Measurements from ENCODE around the gene VAPA.

VAPA gene

GRCh38 chr18:9914584-9915290, 921 bp downstream of the VAPA start:
- TF ChIP-seq USF1 (IDR thresholded peaks at IDR 0.05) = 0 out of 2 replicates have a peak, but pooled peaks have one; percentile 2
- peak; percentile 39; the same call in 1 of the 2 replicates for TF ChIP-seq TAF1 (IDR thresholded peaks at IDR 0.05; ENCODE audit: low read depth)
- no peak for TF ChIP-seq YY1 (IDR thresholded peaks at IDR 0.05; ENCODE audit: low read depth)
- peak; percentile 83 for TF ChIP-seq NFIC (IDR thresholded peaks at IDR 0.05)
- peak; percentile 82 for TF ChIP-seq EGR1 (IDR thresholded peaks at IDR 0.05)

GRCh38 chr18:9915291-9916076, 1.7 kb downstream of the VAPA start:
- TF ChIP-seq CEBPB (IDR thresholded peaks at IDR 0.05) (no peak), NFIC (IDR thresholded peaks at IDR 0.05) (no peak), ZBTB7A (IDR thresholded peaks at IDR 0.05; ENCODE audit: low read depth) (no peak), EGR1 (IDR thresholded peaks at IDR 0.05) (no peak), REST (IDR thresholded peaks at IDR 0.05; ENCODE audit: low read depth) (no peak), EP300 (IDR thresholded peaks at IDR 0.05; ENCODE audit: borderline replicate concordance) (no peak), CREB1 (IDR thresholded peaks at IDR 0.05; ENCODE audit: low read depth) (no peak), TCF12 (IDR thresholded peaks at IDR 0.05; ENCODE audit: low read depth) (no peak), TEAD4 (IDR thresholded peaks at IDR 0.05) (no peak), MAX (IDR thresholded peaks at IDR 0.05) (no peak)

GRCh38 chr18:9916077-9916639, 2.3 kb downstream of the VAPA start:
- TF ChIP-seq MAX (IDR thresholded peaks at IDR 0.05) = no peak
- no peak for TF ChIP-seq TEAD4 (IDR thresholded peaks at IDR 0.05)
- no peak for TF ChIP-seq EP300 (IDR thresholded peaks at IDR 0.05; ENCODE audit: borderline replicate concordance)
- no peak for TF ChIP-seq TCF12 (IDR thresholded peaks at IDR 0.05; ENCODE audit: low read depth)

GRCh38 chr18:9916808-9917207, 3.0 kb downstream of the VAPA start:
- no peak for TF ChIP-seq TCF12 (IDR thresholded peaks at IDR 0.05; ENCODE audit: low read depth)
- no peak for TF ChIP-seq EGR1 (IDR thresholded peaks at IDR 0.05)
- no peak for TF ChIP-seq EP300 (IDR thresholded peaks at IDR 0.05; ENCODE audit: borderline replicate concordance)
- no peak for TF ChIP-seq NFIC (IDR thresholded peaks at IDR 0.05)
- no peak for TF ChIP-seq RAD21 (IDR thresholded peaks at IDR 0.05; ENCODE audit: low read depth)
- TF ChIP-seq ZBTB7A (IDR thresholded peaks at IDR 0.05; ENCODE audit: low read depth) = no peak
- no peak for TF ChIP-seq CREB1 (IDR thresholded peaks at IDR 0.05; ENCODE audit: low read depth)
- TF ChIP-seq TEAD4 (IDR thresholded peaks at IDR 0.05) = no peak
- TF ChIP-seq YY1 (IDR thresholded peaks at IDR 0.05; ENCODE audit: low read depth) = no peak
- no peak for TF ChIP-seq USF1 (IDR thresholded peaks at IDR 0.05)
- TF ChIP-seq MAX (IDR thresholded peaks at IDR 0.05) = no peak
- TF ChIP-seq FOXM1 (IDR thresholded peaks at IDR 0.05; ENCODE audit: borderline replicate concordance, low read depth) = no peak
- no peak for TF ChIP-seq REST (IDR thresholded peaks at IDR 0.05; ENCODE audit: low read depth)
- no peak for TF ChIP-seq CEBPB (IDR thresholded peaks at IDR 0.05)
- no peak for TF ChIP-seq TAF1 (IDR thresholded peaks at IDR 0.05; ENCODE audit: low read depth)

GRCh38 chr18:9918016-9918680, 4.3 kb downstream of the VAPA start:
- TF ChIP-seq YY1 (IDR thresholded peaks at IDR 0.05; ENCODE audit: low read depth) (no peak), CREB1 (IDR thresholded peaks at IDR 0.05; ENCODE audit: low read depth) (no peak), TEAD4 (IDR thresholded peaks at IDR 0.05) (no peak), TCF12 (IDR thresholded peaks at IDR 0.05; ENCODE audit: low read depth) (no peak), FOXM1 (IDR thresholded peaks at IDR 0.05; ENCODE audit: borderline replicate concordance, low read depth) (no peak), CEBPB (IDR thresholded peaks at IDR 0.05) (no peak), REST (IDR thresholded peaks at IDR 0.05; ENCODE audit: low read depth) (no peak), USF1 (IDR thresholded peaks at IDR 0.05) (no peak), EP300 (IDR thresholded peaks at IDR 0.05; ENCODE audit: borderline replicate concordance) (no peak), EGR1 (IDR thresholded peaks at IDR 0.05) (no peak), RAD21 (IDR thresholded peaks at IDR 0.05; ENCODE audit: low read depth) (no peak), TAF1 (IDR thresholded peaks at IDR 0.05; ENCODE audit: low read depth) (no peak)

Measured in Ishikawa (cell line).